ENCODE data around the gene POLR3K.

POLR3K gene

DNA sequence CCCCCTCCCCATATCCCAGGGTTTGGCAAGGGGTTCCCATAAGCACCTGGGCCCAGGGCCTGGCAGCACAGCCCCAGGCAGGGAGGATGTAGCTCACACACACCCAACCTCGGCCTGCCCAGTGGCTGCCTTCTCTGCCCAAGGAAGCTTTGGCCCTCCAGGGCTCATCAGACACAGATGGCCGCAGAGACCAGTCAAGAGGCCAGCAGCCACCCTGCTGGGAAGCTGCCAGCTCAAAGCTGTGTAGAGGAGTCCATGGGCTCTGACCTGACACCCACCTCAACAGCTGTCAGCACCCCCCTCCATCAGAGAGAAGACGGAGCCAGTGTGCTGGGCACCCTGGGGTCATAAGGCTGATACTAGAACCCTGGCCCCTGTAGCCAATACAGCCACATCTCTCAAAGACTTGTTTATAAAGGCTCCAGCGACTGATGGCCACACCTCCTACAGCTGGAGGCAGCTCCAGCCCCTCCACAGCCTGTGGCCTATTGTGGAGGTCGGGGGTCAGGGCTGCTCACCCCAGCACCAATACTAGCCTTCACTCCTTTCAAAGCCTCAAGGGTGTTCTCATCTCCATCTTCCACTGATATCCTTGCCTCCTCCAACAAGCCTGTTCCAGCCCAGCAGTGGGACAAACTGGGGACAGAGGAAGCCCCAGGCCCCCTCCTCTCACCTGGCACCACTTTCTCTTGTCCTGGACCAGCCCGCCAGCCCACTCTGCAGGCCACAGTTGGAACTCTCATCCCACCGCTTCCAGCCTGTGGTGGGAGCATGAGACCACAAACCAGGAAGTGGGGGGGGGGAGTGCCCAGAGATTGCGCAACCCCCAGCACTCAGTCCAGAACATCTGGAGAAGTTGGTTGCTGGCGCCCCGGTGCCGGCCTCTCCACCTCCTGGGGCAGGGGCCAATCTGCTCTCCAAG is 22.4 kb upstream of the POLR3K start:
- no peak for TF ChIP-seq CTCF (conservative IDR thresholded peaks at IDR 0.05; ENCODE audit: low read depth)
- ChIA-PET POLR2A (ENCODE audit: low non-redundant PET) (interaction anchor here (0.9 kb wide), 1 partner anchor 20 kb away, joined by 3 read pairs; no protein-coding TSS in a partner anchor), CTCF (interaction anchor here (1.1 to 2.7 kb wide), 3 partner anchors 10 to 21 kb away, joined by 3 to 14 read pairs (median 14); no protein-coding TSS in a partner anchor)
- H3K27ac ChIP-seq, result peak overlapping the region; percentile 91
- DNase-seq (ENCODE audit: low spot score), result peak; percentile 32

DNA sequence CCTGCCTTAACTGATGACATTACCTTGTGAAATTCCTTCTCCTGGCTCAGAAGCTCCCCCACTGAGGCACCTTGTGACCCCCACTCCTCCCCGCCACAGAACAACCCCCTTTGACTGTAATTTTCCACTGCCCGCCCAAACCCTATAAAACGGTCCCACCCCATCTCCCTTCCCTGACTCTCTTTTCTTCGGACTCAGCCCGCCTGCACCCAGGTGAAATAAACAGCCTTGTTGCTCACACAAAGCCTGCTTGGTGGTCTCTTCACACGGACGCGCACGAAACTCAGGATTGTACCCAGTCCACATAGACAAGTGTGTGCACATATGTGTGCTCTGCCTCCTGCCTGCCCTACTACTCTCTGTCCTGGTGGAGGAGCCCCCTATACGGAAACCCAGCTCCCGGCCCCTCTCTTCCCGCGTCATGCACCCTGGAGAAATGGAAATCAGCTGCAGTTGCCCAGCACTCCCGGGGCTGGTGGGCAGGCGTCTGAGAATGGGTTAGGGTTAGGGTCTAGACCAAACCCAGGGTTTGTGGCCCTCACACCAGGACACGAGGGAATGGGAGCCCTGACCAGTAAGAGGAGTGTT is 21.4 kb upstream of the POLR3K start:
- ChIA-PET POLR2A (ENCODE audit: low non-redundant PET) (interaction anchor here (0.6 to 0.9 kb wide), 2 partner anchors 21 to 427 kb away, joined by 3 read pairs; no protein-coding TSS in a partner anchor), CTCF (interaction anchor here (0.5 to 2.7 kb wide), 4 partner anchors 9 to 637 kb away, joined by 3 to 14 read pairs (median 4); no protein-coding TSS in a partner anchor)
- peak overlapping the region; percentile 91 for H3K27ac ChIP-seq
- no peak for TF ChIP-seq CTCF (conservative IDR thresholded peaks at IDR 0.05; ENCODE audit: low read depth)
- DNase-seq (ENCODE audit: low spot score), result no peak

- TF ChIP-seq CTCF (conservative IDR thresholded peaks at IDR 0.05; ENCODE audit: low read depth), result no peak
- ChIA-PET CTCF (interaction anchor here (0.5 to 2.7 kb wide), 4 partner anchors 8 to 638 kb away, joined by 3 to 14 read pairs (median 4); no protein-coding TSS in a partner anchor), POLR2A (ENCODE audit: low non-redundant PET) (no interaction called here)
- no peak for DNase-seq (ENCODE audit: low spot score)
- H3K27ac ChIP-seq, result peak overlapping the region; percentile 91
Measured at GRCh38 chr16:74051-74746, 20.8 kb upstream of the POLR3K start.

DNA sequence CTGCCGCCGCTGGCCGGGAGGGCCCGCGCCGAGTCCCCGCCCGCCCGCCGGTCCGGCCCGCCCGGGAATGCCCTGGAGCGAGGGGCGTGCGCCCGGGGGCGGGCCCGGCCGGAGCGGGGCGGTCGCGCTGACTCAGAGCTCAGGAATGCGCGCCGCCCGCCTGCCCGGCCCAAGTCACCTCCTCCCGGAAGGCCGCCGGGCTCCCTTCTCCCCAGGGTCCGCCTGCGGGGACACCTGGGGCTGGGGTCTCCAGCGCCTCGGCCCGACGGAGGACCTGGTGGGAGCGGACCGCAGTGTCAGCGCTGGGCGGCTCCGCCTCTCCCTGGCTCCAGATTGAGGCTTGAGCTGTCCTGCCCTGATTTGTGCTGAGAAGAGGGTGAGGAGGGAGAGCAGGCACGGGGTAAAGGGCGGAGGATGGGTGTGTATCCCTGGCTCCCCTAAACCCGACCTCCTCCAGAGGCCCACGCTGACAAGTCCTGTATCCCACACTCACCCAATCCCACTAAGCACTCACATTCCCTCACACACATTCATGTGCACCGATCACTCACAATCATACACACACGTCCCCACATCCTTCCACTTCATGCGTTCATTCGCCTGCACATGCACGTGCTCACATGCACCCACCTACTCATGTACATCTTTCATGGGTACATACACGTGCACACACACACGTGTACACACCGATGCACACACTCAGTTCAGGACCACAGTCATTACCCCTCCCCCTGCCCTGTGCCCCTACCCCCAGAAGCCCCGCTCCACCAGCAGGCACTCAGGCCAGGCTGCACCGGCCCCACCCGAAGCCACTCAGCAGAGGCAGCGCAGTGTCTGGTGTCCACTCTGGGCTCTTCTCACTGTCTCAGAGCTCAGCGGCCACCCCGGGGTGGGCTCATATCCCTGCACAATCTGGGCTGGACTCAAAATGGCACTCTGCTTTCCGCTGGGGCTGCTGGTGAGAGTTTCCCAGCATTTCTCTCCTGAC is 19.4 kb upstream of the POLR3K start, which contains the start of gene RHBDF1:
RHBDF1 (minus strand) TSS at position 71 of the 988 bp plus-strand sequence. CDS start 7,616 bp downstream, outside the sequence.
- CTCF ChIA-PET, result interaction anchor here (0.6 to 2.0 kb wide), 2 partner anchors 23 to 24 kb away, joined by 3 to 13 read pairs; no protein-coding TSS in a partner anchor
- TF ChIP-seq CTCF (conservative IDR thresholded peaks at IDR 0.05; ENCODE audit: low read depth), result no peak
- peak; percentile 74 for DNase-seq (ENCODE audit: low spot score)
- H3K27ac ChIP-seq, result peak within 1 kb of the TSS; percentile 91
- POLR2A ChIA-PET (ENCODE audit: low non-redundant PET), result no interaction called here

DNA sequence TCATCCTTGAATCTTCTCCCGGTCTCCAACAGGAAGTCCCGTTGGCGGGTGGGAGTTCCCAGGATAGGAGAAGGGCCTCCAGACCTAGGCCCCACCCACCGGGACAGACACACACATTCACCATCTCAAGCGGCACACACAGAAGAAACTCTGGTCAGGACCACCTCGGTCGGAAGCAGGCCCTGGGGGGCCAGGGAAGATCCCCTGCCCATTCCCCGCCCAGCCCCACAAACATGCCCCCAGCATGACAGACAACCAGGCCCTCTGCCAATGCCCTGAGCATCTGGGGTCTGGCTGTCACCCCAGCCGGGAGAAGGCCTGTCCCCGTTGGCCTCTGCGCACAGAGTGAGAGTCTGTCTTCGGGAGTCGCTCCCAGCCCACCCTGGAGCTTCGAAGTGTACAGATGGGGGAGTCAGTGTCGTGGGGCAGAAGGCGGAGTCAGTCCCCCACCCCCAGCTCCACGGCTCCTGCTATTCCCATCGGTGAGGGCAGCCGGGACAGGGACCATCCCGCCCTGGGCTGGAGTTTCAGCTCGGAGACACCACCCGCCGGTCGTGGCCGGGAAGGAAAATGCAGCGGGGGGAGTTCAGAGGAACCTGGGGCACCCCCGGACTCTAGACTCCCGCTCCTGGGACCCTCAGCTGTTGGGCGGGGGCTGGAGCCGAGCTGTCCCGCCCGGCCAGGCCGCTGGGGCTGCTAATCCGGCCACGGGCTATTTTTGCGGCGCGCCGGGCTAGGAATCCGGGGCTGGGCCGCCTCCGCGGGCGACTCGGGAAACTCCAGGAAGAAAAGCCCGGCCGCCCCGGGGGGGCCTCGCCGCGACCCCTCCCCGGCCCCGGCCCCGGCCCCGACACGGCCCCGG is 18.4 kb upstream of the POLR3K start:
- peak overlapping the region; percentile 91 for H3K27ac ChIP-seq
- TF ChIP-seq CTCF (conservative IDR thresholded peaks at IDR 0.05; ENCODE audit: low read depth), result no peak
- POLR2A ChIA-PET (ENCODE audit: low non-redundant PET), result interaction anchor here (0.6 kb wide), 1 partner anchor 612 kb away, joined by 3 read pairs; the partner anchor contains the start of gene JMJD8
- CTCF ChIA-PET, result interaction anchor here (2.0 kb wide), 1 partner anchor 25 kb away, joined by 13 read pairs; no protein-coding TSS in a partner anchor
- DNase-seq (ENCODE audit: low spot score), result peak; percentile 96
